NCI-H524 treated with DMSO at 0.1 percent for 48 hours (cell line): Measurements from ENCODE around the gene SEBOX.
"Not testable (repeated sequence)": the region's sequence is repeated elsewhere in the genome, so short reads cannot be mapped to it uniquely, and the experiment has no call there.

Source experiments
- DNase-seq: peaks from one replicate; lab custom pipeline; 2025; lab: John Stamatoyannopoulos, UW

The SEBOX gene

DNA sequence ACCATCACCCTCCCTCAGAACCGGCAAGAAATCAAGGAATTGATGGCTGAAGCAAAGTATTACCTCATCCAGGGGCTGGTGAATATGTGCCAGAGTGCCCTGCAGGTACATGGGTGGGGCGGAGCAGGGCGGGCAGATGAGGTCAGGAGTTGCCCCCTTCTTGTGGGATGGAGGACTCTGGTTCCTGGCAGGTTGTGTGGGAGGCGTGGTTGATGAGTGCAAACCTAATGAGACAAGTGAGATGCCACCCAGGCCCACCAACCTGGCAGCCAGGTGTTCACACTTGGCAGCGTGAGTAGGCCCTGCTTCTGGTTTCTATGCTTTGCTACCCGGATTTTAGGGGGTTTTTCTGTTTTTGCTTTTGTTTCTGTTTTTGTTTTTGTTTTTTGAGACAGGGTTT is 24.6 kb downstream of the SEBOX start:
- no peak for DNase-seq

DNA sequence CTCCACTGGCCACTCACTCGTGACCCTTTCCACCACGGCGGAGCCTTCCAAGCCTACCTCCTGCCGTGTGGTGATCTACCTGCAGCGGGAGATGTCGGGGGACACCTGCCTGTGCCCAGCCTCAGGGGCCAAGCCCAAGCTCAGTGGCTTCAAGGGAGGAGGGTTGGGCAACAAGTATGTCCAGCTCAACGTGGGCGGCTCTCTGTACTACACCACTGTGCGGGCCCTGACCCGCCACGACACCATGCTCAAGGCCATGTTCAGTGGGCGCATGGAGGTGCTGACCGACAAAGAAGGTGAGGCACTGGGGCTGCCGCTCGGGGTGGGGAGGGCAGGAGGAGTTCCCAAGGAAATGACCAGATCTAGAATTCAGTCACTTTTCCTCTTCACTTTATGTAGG is 25.6 kb downstream of the SEBOX start:
- DNase-seq: no peak

DNA sequence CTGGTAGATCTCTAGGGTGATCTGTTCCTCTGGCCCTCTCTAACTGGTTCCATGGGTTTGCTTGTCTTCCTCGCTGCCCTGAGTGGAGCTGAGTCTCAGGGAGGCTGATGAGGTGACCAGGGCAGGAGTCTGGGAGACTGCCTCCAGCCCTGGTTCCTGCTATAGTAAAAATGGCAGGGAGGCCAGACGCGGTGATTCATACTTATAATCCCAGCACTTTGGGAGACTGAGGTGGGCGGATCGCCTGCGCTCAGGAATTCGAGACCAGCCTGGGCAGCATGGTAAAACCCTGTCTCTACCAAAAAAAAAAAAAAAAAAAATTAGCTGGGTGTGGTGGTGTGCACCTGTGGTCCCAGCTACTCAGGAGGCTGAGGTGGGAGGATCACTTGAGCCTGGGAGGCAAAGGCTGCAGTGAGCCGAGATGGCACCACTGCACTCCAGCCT is 26.2 kb downstream of the SEBOX start:
- not testable (repeated sequence) for DNase-seq

DNA sequence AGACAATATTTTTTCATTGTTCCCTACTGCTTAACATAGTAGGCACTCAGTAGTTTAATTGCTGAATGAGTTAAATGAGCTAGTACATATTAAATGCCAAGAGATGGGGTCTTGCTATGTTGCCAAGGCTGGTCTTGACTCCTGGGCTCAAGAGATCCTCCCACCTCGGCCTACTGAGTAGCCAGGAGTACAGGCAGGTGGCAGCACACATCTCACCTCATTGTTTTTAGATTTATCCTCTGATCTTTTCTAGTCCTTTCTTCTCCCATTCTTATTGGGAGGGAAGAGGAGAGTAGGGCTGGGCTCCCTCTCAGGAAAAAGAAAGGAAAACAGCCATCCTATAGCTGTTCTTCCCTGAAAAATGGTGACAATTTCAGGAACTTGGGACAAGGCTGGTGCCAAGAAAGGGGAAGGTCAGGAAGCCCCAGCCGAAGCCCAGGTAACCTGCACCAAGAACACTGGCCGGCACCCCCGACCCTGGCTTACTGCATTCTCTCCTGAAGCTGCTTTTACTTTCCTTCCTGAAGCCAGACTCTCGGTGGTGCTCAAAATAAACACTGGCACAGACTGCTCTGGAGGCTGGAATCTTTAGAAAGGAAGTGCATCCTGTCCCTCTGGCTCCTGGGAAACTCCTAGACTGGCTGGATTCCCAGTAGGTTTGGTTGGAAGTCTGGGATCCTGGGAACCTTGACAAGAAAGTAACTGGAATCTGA is 26.8 kb downstream of the SEBOX start:
- no peak for DNase-seq

DNA sequence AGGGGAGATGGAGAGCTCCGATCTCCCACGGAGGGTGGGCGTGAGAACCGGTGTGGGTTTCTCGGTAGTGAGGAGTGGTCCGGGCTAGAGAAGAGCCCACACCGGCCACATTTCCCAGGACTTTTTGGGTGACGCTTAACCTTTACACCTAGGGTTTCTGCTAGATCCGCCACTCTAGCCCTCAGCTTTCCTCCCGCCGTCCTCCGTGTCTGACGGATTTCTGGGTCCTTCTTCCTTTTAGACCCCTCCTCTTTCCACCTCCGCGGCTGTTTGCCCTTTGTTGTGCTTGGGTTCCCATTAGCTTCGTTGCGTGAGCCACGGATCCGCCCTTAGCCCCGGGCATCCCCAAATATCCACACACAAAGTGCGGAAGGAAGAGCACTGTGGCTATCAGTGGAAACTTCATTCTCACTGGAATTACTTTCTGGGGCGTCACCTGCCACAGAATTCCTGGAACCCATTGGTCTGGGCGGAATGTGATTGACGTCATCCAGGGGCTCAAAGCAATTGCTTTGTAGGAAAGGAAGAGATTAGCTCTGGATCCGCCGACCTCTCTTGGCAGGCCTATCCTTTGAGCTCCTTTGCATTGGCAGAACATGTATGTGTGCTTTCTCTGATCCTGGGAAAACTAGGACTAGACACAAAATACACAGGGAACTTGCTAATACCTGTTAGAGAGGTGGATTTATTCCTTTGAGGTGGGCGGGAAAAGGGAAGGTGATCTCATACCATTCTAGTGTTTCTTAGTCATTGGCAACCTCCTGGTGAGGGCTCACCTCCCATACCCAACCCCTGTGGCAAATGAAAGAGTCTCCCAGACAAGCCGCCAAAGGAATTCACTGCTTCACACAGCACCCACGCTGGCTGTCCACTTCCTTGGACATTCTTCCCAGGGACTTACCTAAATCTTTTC is 28.8 kb downstream of the SEBOX start:
- DNase-seq: peak; percentile 23

DNA sequence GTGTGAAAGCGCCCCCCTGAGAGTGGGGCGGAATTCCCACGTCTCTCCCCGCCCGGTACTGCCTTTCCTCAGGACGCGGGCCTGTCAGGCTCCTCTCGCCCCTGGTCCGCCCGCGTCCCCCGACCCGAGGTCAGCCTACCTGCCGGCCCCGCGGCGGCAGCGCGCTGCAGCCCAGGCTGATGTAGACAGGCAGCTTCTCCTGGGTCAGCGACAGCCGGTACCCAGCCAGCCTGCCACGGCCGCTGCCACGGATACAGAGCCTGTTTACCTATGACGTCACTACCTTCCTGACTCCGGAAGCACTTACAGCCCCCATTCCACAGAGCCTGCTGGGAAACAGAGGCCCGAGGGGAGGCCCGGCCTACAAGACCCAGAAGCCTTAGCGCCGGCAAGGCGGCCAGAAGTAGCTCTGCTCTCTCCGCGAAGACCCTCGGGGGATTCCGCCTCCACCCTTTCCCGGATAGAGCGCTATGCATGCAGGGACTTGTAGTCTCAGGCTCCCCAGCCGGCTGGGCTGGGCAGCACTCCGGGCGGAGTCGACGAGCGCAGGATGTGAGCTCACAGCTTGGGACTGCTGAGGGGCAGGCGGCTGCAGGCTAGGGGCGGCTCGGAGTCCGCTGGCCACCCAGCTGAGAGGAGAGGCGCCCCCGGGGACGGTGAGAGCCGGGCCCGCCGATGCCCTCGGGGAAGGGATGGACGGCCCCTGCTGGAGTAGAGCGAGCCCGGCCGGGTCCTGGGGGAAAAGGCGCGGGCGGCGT is 29.6 kb downstream of the SEBOX start, which contains the start of the genes IFT20 and TNFAIP1:
Gene IFT20 (minus strand): TSS at position 272 of the 758 bp plus-strand sequence. CDS start 3,487 bp downstream, outside the sequence.
Gene TNFAIP1 (plus strand): TSS at position 561 of the 758 bp plus-strand sequence. CDS start 3,761 bp downstream, outside the sequence.
- DNase-seq: peak; percentile 100

DNA sequence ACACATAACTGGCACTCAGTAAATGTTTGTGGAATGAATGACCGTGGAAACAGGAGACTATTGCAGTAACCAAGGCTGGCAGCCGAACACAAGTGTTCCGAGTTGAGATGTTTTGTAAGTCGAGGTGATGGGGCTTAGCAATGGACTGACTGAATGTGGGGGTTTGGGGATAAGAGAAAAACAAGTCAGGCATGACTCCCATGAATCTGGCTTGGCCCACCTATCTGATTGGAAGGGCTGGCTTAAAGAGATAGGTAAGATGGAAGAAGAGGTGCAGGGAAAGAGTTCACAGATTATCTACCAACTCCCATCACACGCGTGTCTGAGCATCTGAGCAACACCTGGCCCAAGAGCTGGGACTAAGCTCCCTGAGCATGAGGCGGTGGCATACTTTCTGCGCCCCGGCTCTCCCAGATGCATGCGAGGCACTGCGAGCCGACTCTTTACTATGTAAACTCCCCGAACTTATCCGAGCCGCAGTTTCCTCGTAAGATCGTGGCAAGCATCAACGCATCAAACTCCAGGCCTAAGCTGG is 30.3 kb downstream of the SEBOX start:
- no peak for DNase-seq

DNA sequence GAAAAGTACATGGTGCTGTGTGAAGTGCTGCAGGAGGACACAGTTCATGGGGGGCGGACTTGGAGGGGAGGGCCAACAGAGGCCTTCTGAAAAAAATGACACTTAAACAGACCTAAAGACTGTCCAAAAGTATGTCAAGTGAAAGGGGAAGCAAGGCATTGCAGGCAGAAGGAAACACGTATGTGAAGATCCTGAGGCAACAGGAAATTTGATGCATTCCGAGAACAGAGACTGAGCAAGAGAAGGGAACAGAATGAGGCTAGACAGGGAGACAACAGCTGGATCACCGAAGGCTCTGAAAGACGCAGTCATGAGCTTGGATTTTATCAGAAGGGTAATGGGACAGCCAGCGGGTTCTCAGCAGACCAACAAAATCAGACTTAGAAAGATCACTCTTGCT is 30.8 kb downstream of the SEBOX start:
- no peak for DNase-seq

DNA sequence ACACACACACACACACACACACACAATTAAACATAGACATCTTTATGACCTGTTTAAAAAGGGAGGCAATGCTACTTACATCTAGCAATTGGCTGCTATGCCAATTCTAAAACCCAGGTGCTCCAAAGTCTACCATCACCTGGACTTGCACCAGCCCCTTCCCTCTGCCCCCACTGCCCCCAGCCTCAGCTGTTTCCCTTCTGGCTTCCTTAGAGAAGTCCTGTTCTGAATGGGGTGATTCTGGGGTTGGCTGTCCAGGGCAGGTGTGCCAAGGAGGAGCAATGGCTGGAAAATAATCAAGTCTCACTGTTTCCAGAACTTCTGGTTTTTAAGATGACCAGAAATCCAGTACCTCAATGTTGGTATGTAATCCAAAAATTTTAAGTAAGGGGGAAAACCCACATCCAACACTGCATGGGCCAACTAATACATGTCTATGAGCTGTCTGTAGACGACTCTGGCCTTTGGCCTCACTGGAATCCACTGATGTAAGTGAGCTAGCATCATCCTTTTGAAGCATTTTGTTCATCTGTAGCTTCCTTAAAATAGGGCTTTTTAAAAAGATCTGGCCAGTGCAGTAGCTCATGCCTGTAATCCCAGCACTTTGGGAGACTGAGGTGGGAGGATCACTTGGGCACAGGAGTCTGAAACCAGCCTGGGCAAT is 31.8 kb downstream of the SEBOX start:
- DNase-seq: no peak

DNA sequence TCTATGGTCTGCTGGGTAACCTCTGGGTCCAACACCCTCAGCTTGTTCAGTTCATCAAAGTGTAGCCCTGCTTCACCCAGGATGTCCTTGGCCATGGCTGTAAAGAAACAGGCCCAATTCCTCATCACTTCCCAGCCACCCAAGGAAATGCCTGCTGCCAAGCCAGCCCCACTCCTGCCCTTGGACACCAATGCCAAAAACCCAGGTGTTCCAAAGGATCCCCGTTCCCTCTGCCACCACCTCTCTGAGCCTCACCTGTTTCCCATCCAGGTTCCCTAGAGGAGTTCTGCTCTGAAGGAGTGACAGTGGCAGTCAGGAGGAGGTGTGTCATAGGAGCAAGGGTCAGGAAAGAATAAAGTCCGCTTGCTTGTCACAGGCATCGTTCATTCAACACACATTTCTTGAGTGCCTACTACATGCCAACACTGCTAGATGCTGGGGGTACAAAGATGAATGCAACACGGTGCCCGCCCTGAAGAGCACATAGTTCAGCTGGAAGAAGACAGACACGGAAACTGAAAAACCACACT is 33.0 kb downstream of the SEBOX start:
- DNase-seq: no peak

DNA sequence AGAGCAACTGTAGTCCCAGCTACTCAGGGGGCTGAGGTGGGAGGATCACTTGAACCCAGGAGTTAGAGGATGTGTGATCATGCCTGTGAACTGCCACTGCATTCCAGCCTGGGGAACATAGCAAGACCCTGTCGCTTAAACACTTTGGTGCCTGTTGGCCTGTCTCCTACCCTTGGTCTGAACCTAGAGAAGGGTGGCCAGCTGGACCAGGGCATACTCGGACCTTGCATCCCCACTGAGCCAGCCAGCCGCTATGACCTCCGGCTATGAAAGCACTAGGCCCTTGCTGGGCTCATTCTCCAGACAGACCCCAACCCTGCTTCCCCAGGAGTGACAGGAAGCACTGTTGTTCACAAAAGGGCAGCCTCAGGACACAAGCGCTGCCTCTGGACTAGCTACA is 34.3 kb downstream of the SEBOX start:
- DNase-seq: no peak

DNA sequence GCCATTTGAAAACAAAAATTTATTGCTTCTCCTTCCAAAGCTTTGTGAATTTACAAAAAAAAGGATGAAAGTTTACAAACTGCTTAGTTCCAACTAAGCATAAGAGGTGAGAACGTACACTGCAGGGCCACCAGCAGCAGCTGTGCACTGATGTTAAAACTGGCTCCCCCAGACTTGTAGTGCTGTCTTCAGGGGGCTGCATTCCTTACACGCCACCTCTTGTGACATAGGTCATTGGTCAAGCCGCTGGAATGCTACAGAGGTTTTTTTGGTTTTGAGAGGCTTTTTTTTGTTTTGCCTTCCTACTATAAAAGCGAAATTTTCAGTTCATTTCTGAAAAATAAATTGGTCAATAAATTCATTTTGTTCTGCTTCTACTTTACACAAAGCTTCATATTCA is 36.7 kb downstream of the SEBOX start:
- no peak for DNase-seq

DNA sequence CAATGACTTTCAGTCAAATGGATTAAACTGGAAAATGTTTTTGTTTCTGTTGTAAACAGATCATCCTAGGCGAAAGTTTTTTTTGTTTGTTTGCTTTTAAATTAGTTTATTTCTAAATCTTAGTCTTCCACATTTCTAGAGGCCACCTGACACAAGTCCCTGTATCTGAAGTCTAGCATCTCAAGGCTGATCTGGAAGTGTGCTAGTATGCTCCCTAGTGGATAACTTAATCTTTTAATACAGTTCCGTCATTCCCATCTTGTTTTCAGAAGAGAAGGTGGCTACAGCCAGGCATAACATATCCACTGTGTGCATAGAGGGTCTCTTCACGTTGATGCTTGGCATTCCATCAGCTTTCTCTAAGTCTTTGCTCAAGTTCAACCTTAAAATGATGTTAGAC is 37.3 kb downstream of the SEBOX start:
- no peak for DNase-seq

DNA sequence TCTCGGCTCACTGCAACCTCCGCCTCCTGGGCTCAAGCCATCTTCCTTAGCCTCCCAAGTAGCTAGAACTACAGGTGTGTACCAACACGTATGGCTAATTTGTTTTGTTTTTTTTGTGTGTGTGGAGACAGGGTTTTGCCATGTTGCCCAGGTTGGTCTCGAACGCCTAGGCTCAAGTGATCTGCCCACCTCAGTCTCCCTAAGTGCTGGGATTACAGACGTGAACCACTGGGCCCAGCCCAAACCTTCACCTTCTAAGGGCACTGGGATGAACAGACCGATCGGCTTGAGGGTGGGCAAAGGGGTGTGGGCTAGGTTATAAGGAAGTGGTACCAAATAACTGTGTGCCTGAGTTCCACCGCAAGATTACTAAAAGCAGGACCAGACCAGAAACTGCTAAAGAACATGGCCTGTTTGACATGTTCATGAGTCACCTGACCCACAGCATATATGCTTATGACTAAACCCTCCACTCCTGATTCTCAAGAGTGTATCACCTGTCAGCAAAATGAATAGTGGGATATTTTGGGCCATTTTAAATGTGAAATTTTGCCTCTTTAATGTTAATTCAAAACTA is 37.9 kb downstream of the SEBOX start:
- DNase-seq: no peak

DNA sequence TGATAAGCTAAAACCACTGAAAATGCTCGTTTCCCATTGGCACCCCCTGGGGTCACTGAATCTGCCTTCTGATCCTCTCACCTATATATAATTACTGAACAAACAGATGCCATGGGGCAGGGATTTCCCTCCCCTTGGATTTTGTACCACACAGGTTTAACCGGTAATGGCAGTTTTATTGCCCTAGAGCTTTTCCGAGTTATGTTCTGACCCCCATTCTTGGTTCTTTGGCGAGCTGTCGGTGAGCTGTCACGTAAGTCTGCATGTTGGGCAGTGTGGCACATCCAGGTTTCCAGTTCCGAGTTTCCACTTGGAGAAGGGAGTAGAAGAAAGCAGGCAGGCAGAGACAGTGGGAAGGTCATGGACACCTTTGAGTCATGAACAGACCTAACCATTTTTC is 38.9 kb downstream of the SEBOX start:
- no peak for DNase-seq

DNA sequence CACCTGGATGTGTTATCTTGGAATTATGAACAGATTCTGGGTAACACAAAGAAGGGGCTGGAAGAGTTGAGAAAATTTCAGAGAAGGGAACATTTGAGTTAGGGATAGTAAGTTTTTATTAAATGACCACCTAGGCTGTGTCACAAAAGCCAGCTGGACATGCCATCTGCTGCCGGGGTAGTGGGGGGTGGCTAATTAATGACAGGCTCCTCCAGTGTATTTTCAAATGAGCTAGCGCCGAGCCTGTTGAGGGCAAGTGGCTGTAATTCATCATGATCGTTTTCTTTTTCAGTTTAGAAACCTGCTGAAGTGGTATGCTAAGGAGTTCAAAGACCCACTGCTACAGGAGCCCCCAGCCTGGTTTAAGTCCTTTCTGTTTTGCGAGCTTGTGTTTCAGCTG is 39.8 kb downstream of the SEBOX start:
- DNase-seq: peak; percentile 97

DNA sequence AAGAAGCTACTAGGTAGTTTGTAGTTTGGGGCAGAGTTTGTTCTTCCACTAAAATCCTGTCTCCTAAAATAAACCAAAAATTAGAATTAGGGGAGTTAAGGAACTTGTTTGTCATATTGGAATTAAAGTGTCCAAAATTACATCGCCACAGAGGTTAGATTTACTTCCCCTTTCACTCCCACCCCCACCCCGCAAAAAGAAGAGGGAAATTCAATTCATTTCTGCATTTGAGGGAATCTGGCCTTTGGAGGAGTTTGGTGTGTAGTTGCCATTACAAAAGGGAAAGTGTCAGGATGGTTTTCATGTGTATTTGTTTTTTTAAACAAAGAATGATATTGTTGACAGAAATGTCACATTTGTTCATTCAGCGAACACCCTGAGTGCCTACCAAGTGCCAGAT is 40.2 kb downstream of the SEBOX start:
- DNase-seq: no peak

DNA sequence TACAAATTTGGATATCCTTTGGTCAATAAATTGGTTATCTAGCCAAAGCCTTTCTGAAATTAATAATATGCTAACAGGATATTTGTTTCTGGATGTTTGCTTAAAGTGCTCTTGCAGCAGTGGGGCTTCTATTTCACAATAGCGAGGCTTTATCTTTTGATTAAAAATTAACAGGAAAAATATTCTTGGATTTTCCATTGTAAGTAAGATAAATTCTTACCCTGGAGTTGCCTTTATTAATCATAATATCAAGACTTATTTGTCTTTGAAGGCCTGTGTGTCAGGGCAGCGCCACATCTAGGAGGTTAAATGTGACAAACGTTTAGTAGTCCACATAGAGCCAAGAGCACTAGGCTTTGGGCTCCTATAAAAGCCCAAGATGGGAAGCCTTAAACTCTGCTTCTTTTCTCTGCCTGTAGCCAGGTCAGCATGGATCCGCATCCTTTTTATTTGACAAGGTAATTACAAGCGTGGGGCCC is 40.7 kb downstream of the SEBOX start:
- DNase-seq: no peak

DNA sequence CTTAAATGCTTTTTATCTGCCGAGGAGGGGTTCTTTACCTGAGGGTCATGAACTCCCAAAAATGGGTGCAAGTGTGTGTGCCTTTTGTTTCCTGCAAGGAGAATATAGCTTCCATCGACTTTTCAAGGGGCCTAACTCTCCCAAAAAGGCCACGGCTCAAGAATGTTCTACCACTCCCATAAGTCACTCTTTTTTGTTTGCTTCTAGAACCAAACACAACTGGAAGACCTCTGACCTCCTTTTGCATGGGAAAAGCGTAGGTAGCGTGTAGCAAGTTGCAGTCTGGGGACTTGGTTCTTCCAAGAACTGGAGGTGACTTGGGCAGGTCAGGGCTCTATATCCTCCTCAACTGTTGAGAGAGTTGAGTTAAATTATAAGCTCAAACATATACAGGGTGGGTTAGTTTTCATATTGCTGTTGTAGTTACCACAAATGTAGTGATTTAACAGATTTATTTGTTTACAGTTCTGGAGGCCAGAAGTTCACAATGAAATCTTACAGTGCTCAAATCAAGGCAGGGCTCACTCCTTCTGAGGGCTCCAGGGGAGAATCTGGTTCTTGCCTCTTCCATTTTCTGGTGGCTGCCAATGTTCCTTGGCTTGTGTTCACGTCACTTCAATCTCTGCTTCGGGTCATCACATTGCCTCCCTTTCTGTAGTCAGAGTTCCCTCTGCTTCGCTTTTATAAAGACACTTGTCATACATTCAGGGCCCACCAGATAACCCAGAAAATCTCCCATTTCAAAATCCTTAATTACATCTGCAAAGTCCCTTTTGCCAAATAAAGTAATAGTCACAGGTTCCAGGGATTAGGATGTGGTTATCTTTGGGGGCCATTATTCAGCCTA is 44.6 kb downstream of the SEBOX start:
- no peak for DNase-seq

DNA sequence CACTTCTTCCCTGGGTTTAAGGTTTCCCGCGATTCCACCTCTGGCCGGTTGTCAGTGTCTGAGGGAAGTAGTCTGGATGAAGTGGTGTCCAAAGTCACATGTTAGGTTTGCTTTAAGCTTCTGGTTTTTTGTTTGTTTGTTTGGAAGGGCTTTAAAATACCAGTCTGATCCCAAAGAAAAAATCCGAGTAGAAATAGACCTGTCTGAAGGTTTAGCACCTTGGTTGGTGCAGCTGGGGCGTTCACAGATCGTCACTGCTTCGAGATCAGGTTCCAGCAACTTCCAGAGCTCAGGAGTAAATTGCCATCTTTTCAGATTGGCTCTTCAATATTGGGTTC is 45.4 kb downstream of the SEBOX start:
- DNase-seq: no peak
